Effector CD4-positive, alpha-beta T cell (primary cell): Measurements from ENCODE around the gene DMKN.

ENCODE experiments used
- DNase-seq: peaks from one replicate; pipeline ENCODE4 v3.0.0-alpha.2; 2020

Gene DMKN

GRCh38 chr19:35458731-35459391, 54.6 kb downstream of the DMKN start:
- DNase-seq, result no peak

- DNase-seq, result no peak
Measured at GRCh38 chr19:35458192-35458591, 55.3 kb downstream of the DMKN start.

GRCh38 chr19:35457173-35457572, 56.3 kb downstream of the DMKN start:
- DNase-seq, result no peak

GRCh38 chr19:35455616-35456201, 57.7 kb downstream of the DMKN start:
- DNase-seq, result no peak

- DNase-seq, result no peak
Measured at GRCh38 chr19:35454663-35455062, 58.8 kb downstream of the DMKN start.

GRCh38 chr19:35451338-35452096, 61.9 kb downstream of the DMKN start:
- DNase-seq, result no peak

GRCh38 chr19:35449359-35450043, 63.9 kb downstream of the DMKN start:
- DNase-seq, result no peak

- DNase-seq, result no peak
Measured at GRCh38 chr19:35447606-35448469, 65.6 kb downstream of the DMKN start, which contains the start of gene FFAR2. TSS of gene FFAR2 (plus strand) at chr19:35448257. CDS start at chr19:35449715, 1,458 bp downstream.
